Neural crest cell (in vitro differentiated cells): ENCODE results near the gene CCDC12. TPM values are rescaled to one million over a fixed set of nuclear protein-coding genes. Genes with fewer than 3 reads are reported as not detected.

Source experiments
- DNase-seq: peaks from one replicate; pipeline ENCODE4 v3.0.0; 2021; ENCODE audit warnings: low read depth, mixed read lengths, low spot score
- H3K27ac Mint-ChIP-seq: one replicate; pipeline ENCODE4 v1.8.0; 2021; ENCODE audit warnings: mild to moderate bottlenecking, mixed read lengths; ENCODE audit not compliant: unreplicated experiment
- H3K27me3 Mint-ChIP-seq: 2 replicates; pipeline ENCODE4 v1.8.0; 2021; ENCODE audit warnings: low read depth, mild to moderate bottlenecking, mixed read lengths
- H3K36me3 Mint-ChIP-seq: 2 replicates; pipeline ENCODE4 v1.8.0; 2021; ENCODE audit warnings: low read depth, mild to moderate bottlenecking, mixed read lengths
- H3K4me1 Mint-ChIP-seq: 2 replicates; pipeline ENCODE4 v1.8.0; 2021; ENCODE audit warnings: mixed read lengths
- H3K4me3 Mint-ChIP-seq: one replicate; pipeline ENCODE4 v1.8.0; 2021; ENCODE audit warnings: mild to moderate bottlenecking, mixed read lengths
- H3K9me3 Mint-ChIP-seq: 2 replicates; pipeline ENCODE4 v1.8.0; 2021; ENCODE audit warnings: mixed read lengths
- CTCF ChIP-seq: fragments of 200-600 bp; sonication (generic); conservative IDR thresholded peaks from 2 replicates; pipeline ENCODE4 v1.5.0; 2021; ENCODE audit warnings: antibody characterized with exemption, mild to moderate bottlenecking
- long read RNA-seq: library from polyadenylated mRNA; unstranded; transcript quantifications from one replicate; pipeline ENCODE4 v2.0.0, GENCODE V29; 2020
- total RNA-seq: library from RNA; stranded (reverse); gene quantifications from 2 replicates; pipeline ENCODE4 v1.2.1, GENCODE V29; 2021

Gene CCDC12
- 53.2 and 54.3 TPM in 2 replicates for total RNA-seq
- long read RNA-seq, partial matches to known transcripts, result 11 of 13 reads
- long read RNA-seq, other reads (novel, unspliced or antisense), result 1 of 13 reads

GRCh38 chr3:46976326-46977190 is at the start of gene CCDC12:
TSS of gene CCDC12 (minus strand) at chr3:46976745. CDS start at chr3:46976732, 13 bp downstream.
- peak; percentile 87 for DNase-seq
- Mint-ChIP-seq H3K4me3 (peak within 1 kb of the TSS; percentile 100), H3K36me3 (peaks cover 2% of the 10 kb centered on the region), H3K9me3 (no peaks in the 10 kb centered on the region), H3K27me3 (no peaks in the 10 kb centered on the region), H3K27ac (peak within 1 kb of the TSS; percentile 100), H3K4me1 (peaks cover 45% of the 10 kb centered on the region)
- no peak for TF ChIP-seq CTCF

GRCh38 chr3:47024932-47025331 is 48.4 kb upstream of the CCDC12 start:
- H3K27ac Mint-ChIP-seq, result no peak overlapping the region
- DNase-seq, result no peak
- no peak for TF ChIP-seq CTCF
- no peak overlapping the region for H3K4me3 Mint-ChIP-seq
- peaks cover 6% of the 10 kb centered on the region for H3K36me3 Mint-ChIP-seq
- no peaks in the 10 kb centered on the region for H3K9me3 Mint-ChIP-seq
- H3K27me3 Mint-ChIP-seq, result no peaks in the 10 kb centered on the region
- no peaks in the 10 kb centered on the region for H3K4me1 Mint-ChIP-seq

GRCh38 chr3:47022641-47023071 is 46.1 kb upstream of the CCDC12 start:
- no peak for TF ChIP-seq CTCF

GRCh38 chr3:47020311-47020710 is 43.8 kb upstream of the CCDC12 start:
- Mint-ChIP-seq H3K4me3 (no peak overlapping the region), H3K36me3 (no peaks in the 10 kb centered on the region), H3K4me1 (no peaks in the 10 kb centered on the region), H3K27ac (no peak overlapping the region), H3K27me3 (no peaks in the 10 kb centered on the region), H3K9me3 (no peaks in the 10 kb centered on the region)
- no peak for TF ChIP-seq CTCF
- DNase-seq, result no peak

More at GRCh38 chr3:47022641-47023071, 46.1 kb upstream of the CCDC12 start:
- Mint-ChIP-seq H3K4me3 (no peak overlapping the region), H3K4me1 (no peaks in the 10 kb centered on the region), H3K27me3 (no peaks in the 10 kb centered on the region), H3K27ac (no peak overlapping the region), H3K36me3 (peaks cover 6% of the 10 kb centered on the region), H3K9me3 (no peaks in the 10 kb centered on the region)
- no peak for DNase-seq

- peaks cover 2% of the 10 kb centered on the region for H3K36me3 Mint-ChIP-seq
- H3K27ac Mint-ChIP-seq, result no peak overlapping the region
- no peak for DNase-seq
- H3K27me3 Mint-ChIP-seq, result no peaks in the 10 kb centered on the region
- no peak for TF ChIP-seq CTCF
- no peaks in the 10 kb centered on the region for H3K9me3 Mint-ChIP-seq
- H3K4me1 Mint-ChIP-seq, result no peaks in the 10 kb centered on the region
- no peak overlapping the region for H3K4me3 Mint-ChIP-seq
Observed at GRCh38 chr3:47019201-47019600, 42.7 kb upstream of the CCDC12 start.
